Measurements from ENCODE around the gene ZNF333.

Gene ZNF333

DNA sequence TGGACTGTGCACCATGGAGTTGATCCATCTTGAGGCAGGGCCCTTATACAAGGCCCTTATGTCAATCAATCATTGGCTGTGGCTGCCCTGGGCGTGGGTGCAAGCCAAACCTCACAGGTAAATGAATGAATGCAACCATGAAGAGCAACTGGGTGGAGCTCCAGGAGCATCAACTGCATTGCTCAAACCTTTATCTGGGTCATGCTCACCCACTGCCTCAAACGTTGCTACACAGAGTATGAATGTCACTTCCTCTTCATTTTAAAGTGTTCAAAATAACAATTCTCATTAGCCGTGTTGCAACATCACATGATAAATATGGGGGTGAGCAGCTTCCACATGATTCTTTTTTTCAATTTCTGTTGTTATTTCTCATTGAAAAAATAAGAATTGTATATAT lies 6.4 kb upstream of the ZNF333 start:
- no peak for TF ChIP-seq POU2F2 (IDR thresholded peaks at IDR 0.05; ENCODE audit: low read depth, low read length)
- TF ChIP-seq SPI1 (IDR thresholded peaks at IDR 0.05; ENCODE audit: low read depth, low read length), result peak; percentile 35; the same call in 1 of the 2 replicates
- FAIRE-seq (no peak), DNase-seq (ENCODE audit: insufficient read length, low spot score) (no peak)

DNA sequence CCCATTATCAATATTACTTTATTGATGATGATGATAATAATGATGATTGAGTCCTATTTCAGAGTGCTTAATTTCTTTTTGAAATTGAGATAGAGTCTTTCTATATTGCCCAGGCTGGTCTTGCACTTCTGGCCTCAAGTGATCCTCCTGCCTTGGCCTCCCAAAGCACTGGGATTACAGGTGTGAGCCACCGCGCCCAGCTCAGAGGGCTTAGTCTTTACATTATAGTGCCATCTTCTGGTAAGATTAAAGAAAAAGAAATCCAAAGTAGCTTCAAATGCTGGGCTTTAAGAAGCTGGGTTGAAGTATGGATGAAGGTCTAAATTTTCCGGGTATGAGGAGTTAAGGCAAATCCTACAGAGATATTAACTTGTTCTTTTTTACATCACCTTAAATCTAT lies 3.4 kb upstream of the ZNF333 start:
- DNase-seq (ENCODE audit: insufficient read length, low spot score) (no peak), FAIRE-seq (no peak)
- TF ChIP-seq TAF1 (IDR thresholded peaks at IDR 0.05; ENCODE audit: low read depth, low read length) (no peak), SPI1 (IDR thresholded peaks at IDR 0.05; ENCODE audit: low read depth, low read length) (no peak), POLR2A (IDR thresholded peaks at IDR 0.05; ENCODE audit: low read depth, low read length) (no peak), PAX5 (IDR thresholded peaks at IDR 0.05; ENCODE audit: insufficient read depth, low read length, severe bottlenecking) (no peak), POU2F2 (IDR thresholded peaks at IDR 0.05; ENCODE audit: low read depth, low read length) (no peak), POLR2AphosphoS5 (IDR thresholded peaks at IDR 0.05; ENCODE audit: low read depth, low read length) (no peak)

DNA sequence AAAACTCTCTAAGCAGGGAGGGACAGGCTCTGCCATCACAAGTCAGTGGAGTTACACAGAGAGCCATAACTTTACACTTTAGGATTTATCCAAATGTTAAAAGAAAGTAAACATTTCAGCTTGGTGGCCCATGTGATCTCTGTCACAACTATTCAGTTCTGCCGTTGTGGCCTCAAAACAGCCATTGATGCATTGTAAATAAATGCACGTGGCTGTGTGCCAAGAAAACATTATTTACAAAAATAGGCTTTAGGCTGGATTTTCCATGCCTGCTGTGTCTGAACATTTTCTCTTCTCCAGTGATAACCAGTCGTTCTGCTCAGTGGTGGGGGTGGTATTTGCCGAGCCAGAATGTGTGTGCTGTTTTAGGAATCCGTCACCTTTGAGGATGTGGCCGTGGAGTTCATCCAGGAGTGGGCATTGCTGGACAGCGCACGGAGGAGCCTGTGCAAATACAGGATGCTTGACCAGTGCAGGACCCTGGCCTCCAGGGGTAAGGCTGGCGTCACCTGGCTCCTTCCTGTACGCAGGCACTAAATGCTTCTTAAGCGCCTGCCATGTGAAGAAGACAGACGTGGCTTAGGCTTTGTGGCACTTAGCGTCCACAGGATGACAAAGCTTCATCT lies 4.9 kb downstream of the ZNF333 start:
- DNase-seq (ENCODE audit: insufficient read length, low spot score) (no peak), FAIRE-seq (no peak)
- TF ChIP-seq POU2F2 (IDR thresholded peaks at IDR 0.05; ENCODE audit: low read depth, low read length) (no peak), PAX5 (IDR thresholded peaks at IDR 0.05; ENCODE audit: insufficient read depth, low read length, severe bottlenecking) (no peak), SPI1 (IDR thresholded peaks at IDR 0.05; ENCODE audit: low read depth, low read length) (no peak), POLR2A (IDR thresholded peaks at IDR 0.05; ENCODE audit: low read depth, low read length) (no peak), TAF1 (IDR thresholded peaks at IDR 0.05; ENCODE audit: low read depth, low read length) (no peak)

DNA sequence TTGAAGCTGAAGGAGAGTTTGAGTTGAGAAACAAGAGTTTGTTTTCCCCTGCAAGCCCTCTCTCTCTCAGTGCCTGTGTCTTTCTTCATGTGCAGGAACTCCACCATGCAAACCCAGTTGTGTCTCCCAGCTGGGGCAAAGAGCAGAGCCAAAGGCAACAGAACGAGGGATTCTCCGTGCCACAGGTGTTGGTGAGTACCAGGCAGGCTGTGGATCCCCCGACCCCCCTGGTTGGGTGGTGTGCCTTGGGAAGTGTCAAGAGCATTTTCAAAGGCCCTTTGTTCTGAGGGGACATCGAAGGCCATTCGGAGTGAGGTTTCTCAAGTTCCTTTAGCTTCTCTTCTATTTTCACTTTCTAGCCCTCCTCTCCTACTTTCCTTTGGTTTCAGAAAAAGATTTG lies 5.6 kb downstream of the ZNF333 start:
- no peak for TF ChIP-seq POLR2A (IDR thresholded peaks at IDR 0.05; ENCODE audit: low read depth, low read length)
- no peak for TF ChIP-seq POLR2AphosphoS5 (IDR thresholded peaks at IDR 0.05; ENCODE audit: low read depth, low read length)
- TF ChIP-seq SPI1 (IDR thresholded peaks at IDR 0.05; ENCODE audit: low read depth, low read length), result no peak
- no peak for TF ChIP-seq POU2F2 (IDR thresholded peaks at IDR 0.05; ENCODE audit: low read depth, low read length)
- no peak for TF ChIP-seq TAF1 (IDR thresholded peaks at IDR 0.05; ENCODE audit: low read depth, low read length)
- TF ChIP-seq PAX5 (IDR thresholded peaks at IDR 0.05; ENCODE audit: insufficient read depth, low read length, severe bottlenecking), result no peak
- FAIRE-seq, result no peak
- DNase-seq (ENCODE audit: insufficient read length, low spot score), result no peak

DNA sequence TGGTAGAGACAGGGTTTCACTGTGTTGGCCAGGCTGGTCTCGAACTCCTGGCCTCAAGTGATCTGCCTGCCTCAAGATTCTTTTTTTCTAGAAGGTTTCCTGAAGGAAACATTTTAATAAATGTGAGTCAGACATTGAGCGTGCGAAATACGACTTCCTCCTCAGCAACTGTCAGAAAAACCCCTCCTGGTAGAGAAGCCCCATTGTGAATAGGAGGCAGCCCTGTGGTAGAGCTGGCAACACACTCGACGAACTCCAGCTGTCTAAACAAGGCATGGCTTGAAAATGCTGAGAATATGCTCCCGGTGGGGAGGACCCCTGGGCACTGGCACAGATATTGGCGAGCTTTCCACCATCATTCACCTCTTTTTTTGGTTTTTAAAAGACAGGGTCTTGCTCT lies 9.8 kb downstream of the ZNF333 start:
- FAIRE-seq, result no peak
- TF ChIP-seq POLR2AphosphoS5 (IDR thresholded peaks at IDR 0.05; ENCODE audit: low read depth, low read length), result no peak
- no peak for TF ChIP-seq PAX5 (IDR thresholded peaks at IDR 0.05; ENCODE audit: insufficient read depth, low read length, severe bottlenecking)
- TF ChIP-seq SPI1 (IDR thresholded peaks at IDR 0.05; ENCODE audit: low read depth, low read length), result no peak
- no peak for TF ChIP-seq POLR2A (IDR thresholded peaks at IDR 0.05; ENCODE audit: low read depth, low read length)
- DNase-seq (ENCODE audit: insufficient read length, low spot score), result no peak

DNA sequence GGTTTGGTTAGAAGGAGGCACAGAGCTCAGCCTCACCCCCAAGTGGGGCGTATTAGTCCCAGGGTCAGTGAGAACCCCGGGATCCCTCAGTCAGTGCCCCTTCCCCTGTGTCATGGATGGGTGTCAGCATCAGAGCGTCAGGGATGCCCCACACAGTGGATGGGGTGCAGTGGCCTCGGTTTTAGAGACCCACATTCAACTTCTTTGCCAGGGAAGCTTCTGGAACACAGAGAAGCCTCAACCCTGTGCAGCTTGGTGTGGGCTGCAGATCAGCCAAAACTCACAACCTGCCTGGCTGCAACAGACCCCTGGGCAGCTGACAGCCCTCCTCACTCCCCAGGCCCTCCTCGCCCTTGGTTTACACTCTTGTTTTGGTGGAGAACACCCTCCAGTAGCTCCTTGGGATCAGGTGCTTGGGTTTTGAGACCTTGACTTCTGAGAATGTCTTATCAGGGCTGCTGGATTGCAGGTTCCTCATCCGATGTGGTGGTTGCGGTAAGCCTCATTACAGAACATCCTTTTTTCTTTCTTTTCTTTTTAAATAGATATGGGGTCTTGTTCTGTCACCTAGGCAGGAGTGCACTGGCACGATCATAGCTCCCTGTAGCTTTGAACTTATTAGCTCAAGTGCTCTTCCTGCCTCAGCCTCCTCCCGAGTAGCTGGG lies 11.0 kb downstream of the ZNF333 start:
- FAIRE-seq (no peak), DNase-seq (ENCODE audit: insufficient read length, low spot score) (no peak)
- no peak for TF ChIP-seq POU2F2 (IDR thresholded peaks at IDR 0.05; ENCODE audit: low read depth, low read length)

DNA sequence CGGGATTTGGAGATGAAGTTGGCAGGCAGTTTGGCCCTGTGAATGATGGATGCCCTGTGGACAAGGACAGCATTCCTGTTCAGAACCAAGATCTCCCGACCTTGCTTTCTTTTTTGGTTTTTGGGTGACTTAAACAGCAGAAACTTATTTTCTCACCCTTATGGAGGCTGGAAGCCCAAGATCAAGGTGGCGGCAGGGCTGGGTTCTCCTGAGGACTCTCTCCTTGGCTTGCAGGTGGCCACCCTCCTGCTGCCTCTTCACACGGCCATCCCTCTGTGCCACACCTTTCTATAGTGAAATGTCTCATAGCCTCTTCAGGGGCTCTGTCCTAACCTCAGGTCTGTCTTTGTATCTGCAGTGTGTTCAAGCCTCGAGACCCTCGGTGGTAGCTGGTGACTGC lies 14.0 kb downstream of the ZNF333 start:
- FAIRE-seq, result no peak
- DNase-seq (ENCODE audit: insufficient read length, low spot score), result no peak
- TF ChIP-seq POLR2AphosphoS5 (IDR thresholded peaks at IDR 0.05; ENCODE audit: low read depth, low read length) (no peak), SPI1 (IDR thresholded peaks at IDR 0.05; ENCODE audit: low read depth, low read length) (no peak), PAX5 (IDR thresholded peaks at IDR 0.05; ENCODE audit: insufficient read depth, low read length, severe bottlenecking) (no peak), POU2F2 (IDR thresholded peaks at IDR 0.05; ENCODE audit: low read depth, low read length) (no peak), POLR2A (IDR thresholded peaks at IDR 0.05; ENCODE audit: low read depth, low read length) (no peak), TAF1 (IDR thresholded peaks at IDR 0.05; ENCODE audit: low read depth, low read length) (no peak)

DNA sequence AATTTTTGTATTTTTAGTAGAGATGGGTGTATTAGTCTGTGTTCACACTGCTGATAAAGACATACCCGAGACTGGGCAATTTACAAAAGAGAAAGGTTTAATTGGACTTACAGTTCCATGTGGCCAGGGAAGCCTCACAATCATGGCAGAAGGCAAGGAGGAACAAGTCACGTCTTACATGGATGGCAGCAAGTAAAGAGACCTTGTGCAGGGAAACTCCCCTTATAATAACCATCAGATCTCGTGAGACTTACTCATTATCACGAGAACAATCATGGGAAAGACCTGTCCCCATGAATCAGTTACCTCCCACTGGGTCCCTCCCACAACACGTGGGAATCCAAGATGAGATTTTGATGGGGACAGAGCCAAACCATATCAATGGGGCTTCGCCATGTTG lies 14.6 kb downstream of the ZNF333 start:
- TF ChIP-seq SPI1 (IDR thresholded peaks at IDR 0.05; ENCODE audit: low read depth, low read length) (no peak), TAF1 (IDR thresholded peaks at IDR 0.05; ENCODE audit: low read depth, low read length) (no peak), POU2F2 (IDR thresholded peaks at IDR 0.05; ENCODE audit: low read depth, low read length) (no peak), POLR2A (IDR thresholded peaks at IDR 0.05; ENCODE audit: low read depth, low read length) (no peak), PAX5 (IDR thresholded peaks at IDR 0.05; ENCODE audit: insufficient read depth, low read length, severe bottlenecking) (no peak), POLR2AphosphoS5 (IDR thresholded peaks at IDR 0.05; ENCODE audit: low read depth, low read length) (no peak)
- FAIRE-seq, result no peak
- DNase-seq (ENCODE audit: insufficient read length, low spot score), result no peak

DNA sequence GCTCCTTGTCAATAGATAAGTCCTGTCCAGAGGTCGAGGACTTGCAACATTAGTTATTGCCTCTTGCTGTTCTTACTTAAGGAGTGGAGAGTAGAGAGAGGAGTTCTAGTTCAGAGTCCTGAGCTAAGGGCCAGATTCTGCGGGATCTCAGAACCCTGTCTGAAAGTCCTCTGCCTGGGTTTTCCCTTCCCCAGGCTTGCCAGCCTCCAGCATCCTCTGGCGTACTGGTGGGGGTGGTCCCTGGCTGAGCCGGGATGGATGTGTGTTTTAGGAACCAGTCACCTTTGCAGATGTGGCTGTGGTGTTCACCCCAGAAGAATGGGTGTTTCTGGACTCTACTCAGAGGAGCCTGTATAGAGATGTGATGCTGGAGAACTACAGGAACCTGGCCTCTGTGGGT lies 26.0 kb downstream of the ZNF333 start:
- FAIRE-seq, result no peak
- TF ChIP-seq PAX5 (IDR thresholded peaks at IDR 0.05; ENCODE audit: insufficient read depth, low read length, severe bottlenecking), result no peak
- no peak for TF ChIP-seq POU2F2 (IDR thresholded peaks at IDR 0.05; ENCODE audit: low read depth, low read length)
- no peak for TF ChIP-seq SPI1 (IDR thresholded peaks at IDR 0.05; ENCODE audit: low read depth, low read length)
- TF ChIP-seq TAF1 (IDR thresholded peaks at IDR 0.05; ENCODE audit: low read depth, low read length), result no peak
- TF ChIP-seq POLR2A (IDR thresholded peaks at IDR 0.05; ENCODE audit: low read depth, low read length), result no peak
- TF ChIP-seq POLR2AphosphoS5 (IDR thresholded peaks at IDR 0.05; ENCODE audit: low read depth, low read length), result no peak
- DNase-seq (ENCODE audit: insufficient read length, low spot score), result no peak

DNA sequence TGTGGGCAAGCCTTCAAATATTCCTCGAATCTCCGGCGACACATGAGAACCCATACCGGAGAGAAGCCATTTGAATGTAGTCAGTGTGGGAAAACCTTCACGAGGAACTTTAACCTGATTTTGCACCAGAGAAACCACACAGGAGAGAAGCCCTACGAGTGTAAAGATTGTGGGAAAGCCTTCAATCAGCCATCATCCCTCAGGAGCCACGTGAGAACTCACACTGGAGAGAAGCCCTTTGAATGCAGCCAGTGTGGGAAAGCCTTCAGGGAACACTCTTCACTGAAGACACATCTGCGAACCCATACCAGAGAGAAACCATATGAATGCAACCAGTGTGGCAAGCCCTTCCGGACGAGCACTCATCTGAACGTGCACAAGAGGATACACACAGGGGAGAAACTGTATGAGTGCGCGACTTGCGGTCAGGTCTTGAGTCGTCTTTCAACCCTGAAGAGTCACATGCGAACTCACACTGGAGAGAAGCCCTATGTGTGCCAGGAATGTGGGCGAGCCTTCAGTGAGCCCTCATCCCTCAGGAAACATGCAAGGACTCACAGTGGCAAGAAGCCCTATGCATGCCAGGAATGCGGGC lies 28.8 kb downstream of the ZNF333 start:
- DNase-seq (ENCODE audit: insufficient read length, low spot score) (no peak), FAIRE-seq (no peak)
- no peak for TF ChIP-seq POLR2AphosphoS5 (IDR thresholded peaks at IDR 0.05; ENCODE audit: low read depth, low read length)
- TF ChIP-seq SPI1 (IDR thresholded peaks at IDR 0.05; ENCODE audit: low read depth, low read length), result no peak
- no peak for TF ChIP-seq TAF1 (IDR thresholded peaks at IDR 0.05; ENCODE audit: low read depth, low read length)
- no peak for TF ChIP-seq POLR2A (IDR thresholded peaks at IDR 0.05; ENCODE audit: low read depth, low read length)
- TF ChIP-seq POU2F2 (IDR thresholded peaks at IDR 0.05; ENCODE audit: low read depth, low read length), result no peak
- no peak for TF ChIP-seq PAX5 (IDR thresholded peaks at IDR 0.05; ENCODE audit: insufficient read depth, low read length, severe bottlenecking)
